ENCODE data around the gene AJAP1.

The AJAP1 gene

DNA sequence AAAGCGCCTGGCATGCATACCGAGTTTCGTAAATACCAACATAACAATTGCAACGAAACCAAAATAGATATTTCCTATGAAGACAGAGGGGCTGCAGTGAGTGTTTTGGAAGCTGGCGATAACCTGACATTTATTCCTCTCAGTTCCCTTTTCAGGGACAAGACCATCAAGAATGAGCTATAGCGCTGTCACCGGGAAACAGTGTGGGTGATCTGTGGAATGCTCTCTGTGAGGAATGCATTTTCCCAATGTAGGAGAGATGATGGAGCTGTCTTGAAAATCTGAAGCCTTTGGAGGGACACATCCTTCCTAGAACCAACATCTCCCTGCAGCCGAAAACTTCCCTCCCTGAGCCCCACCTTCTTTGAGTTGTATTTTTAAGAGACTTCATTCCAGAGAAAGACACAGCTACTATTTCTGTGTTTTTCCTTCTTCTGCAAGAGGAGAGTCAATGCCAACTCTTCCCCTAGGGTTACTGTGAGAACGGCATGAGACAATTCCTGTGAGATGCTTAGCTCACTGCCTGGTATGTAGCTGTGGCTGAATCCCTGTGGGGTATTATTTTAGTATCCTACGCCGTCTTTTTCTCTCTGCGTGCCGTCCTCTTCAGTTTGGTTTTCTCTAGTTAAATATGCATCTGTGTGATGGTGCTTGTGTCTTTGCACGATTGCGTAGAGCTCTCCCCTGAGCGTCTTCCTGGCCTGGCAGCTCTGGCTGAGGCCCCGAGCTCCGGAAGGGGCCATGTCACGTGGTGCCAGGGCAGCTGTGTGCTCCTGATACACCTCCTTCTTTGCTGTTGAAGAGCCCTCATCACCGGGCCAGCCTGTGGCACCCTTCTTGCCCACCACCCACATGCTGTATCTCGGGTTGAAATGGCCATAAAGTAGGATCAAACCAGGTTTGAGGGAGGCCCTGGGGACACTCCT is 45.2 kb downstream of the AJAP1 start:
- DNase-seq = peak in 12 of 58 donors; percentile 19 to 60 (median 30)

DNA sequence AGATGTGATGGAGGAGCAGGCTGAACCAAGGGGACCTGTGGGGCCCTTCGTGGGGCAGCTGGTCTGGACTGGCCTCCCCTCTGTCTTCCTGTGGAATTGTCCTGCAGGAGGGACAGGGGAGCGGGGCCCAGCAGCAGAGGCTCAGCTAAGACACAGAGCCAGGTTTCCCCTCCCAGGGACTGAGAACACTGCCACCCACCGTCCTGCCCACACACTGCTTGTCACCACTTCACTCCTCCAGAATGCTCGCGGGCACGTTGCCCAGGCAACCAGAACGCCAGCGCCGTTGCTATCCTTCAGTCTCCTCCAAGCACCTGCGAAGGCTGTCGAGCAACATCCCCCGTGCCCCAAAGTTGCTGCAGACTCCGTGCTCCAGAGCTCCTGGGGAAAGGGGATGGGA is 46.4 kb downstream of the AJAP1 start:
- peak in 57 of 58 donors; percentile 28 to 91 (median 74) for DNase-seq

DNA sequence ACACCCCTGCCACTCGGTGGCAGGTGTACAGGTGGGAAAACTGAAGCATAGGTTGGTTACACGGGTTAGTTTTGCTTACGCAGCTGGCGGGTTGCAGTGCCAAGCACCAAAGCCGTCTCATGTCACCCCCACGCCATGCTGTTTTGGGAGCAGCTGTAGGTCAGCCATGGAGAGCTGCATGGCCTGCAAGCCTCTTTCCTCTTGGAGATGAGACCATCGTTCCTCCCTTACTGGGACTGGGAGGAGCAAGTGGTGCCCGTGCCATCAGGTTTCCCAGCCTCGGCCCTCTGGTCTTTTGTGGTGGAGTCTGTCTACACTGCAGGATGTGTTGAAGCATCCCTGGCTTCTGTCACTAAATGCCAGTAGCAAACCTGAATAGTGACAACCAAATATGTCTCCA is 46.9 kb downstream of the AJAP1 start:
- no peak for DNase-seq

DNA sequence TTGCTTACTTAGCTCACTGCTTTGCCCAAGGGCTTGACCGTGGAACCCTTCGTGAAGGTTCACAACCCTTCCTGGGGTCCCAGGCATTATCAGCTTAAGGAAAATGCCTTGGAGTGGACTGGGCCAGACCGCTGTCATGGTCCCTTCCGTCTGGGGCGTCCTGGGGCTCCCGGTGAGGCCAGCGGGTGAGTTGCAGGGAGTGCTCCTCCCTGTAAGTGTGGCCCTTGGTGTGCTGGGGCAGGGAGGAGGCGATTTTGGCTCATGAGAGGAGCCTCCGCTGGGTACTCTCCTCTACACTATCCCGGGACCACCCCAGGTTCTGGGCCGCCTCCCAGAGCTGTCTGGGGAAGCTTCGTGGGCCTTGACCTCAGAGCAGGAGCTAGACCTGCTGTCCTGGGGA is 48.1 kb downstream of the AJAP1 start:
- no peak for DNase-seq

DNA sequence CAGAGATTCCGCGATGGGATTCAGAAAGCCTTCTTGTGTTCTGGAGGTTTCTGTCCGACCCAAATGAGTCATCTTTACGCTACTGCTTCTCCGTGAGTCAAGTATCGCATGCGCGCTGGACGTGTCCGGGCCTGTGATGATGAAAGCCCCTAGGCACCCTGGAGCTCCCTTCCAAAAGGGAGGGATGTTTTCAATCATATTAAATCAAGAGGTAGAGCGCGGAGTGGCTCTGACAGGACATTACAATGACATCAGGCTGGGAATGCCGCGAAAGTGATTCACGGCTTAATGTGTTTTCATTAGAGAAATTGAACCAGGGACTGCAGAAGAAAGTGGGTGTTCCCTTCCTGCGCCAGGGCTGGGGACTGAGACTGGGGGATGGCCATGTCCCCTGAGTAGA is 48.5 kb downstream of the AJAP1 start:
- DNase-seq = peak in 2 of 58 donors; percentile 20 to 23

DNA sequence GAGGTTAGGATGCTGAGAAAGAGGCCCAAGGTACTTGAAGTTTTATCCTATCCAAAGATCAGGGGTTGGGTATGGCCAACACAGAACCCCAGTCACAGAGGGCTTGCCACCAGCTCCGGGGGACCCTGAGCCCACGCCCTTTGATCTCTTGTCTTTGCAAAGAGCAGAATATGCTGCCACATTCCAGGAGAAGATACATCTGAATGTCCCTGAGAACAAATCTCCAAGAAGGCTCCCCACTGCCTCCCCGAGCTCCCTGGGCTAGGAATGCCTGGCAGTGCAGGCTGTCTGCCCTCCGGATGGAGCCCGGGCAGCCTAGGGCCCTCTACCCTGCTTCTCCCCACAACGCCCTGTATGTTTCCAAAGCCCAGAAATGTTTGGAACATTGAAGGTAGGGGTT is 49.2 kb downstream of the AJAP1 start:
- DNase-seq = no peak

DNA sequence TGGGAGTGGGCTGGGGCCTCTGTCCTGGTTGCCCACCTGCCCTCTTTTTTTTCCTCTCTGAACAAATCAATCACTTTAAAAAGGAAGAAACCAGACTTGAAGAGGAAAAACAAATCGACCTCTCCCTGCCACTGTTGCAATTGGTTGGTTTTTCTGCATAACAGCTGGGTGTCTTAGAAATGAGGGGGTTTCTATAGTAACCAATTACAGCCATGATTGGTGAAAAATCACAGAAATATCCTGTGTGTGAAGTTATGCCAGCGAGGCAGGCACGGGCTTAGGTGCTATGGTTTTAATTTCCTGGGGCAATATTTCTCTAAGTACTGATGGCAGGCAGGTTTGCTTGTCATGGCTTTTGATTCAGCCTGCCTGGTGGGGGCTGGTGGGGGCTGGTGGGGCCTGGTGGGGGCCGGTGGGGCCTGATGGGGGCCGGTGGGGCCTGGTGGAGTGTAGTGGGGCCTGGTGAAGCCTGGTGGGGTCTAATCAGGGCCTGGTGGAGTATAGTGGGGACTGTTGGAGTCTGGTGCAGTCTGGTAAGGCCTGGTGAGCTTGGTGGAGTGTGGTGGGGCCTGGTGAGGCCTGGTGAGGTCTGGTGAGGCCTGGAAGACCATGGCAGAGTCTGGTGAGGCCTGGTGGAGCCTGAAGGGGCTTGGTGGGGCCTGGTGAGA is 54.6 kb downstream of the AJAP1 start:
- DNase-seq = peak in 1 of 58 donors; percentile 20

DNA sequence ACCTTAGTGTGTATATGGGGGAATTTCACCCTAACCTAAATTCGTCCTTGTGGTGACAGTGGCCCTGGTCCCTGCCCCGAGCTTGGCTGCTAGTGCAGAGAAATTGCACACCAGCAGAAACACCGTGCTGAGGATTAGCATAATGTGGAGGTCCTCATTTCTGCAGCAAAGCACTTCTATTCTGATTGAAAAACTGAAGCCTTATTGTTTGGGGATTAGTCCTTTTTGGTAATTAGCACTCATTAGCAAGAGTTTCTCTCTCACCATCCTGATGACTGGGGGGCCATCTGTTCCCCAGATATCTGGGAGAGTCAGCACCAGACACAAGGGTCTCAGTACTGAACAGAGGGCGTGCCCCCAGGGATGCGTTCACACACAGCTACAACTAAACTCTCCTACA is 55.2 kb downstream of the AJAP1 start:
- no peak for DNase-seq

DNA sequence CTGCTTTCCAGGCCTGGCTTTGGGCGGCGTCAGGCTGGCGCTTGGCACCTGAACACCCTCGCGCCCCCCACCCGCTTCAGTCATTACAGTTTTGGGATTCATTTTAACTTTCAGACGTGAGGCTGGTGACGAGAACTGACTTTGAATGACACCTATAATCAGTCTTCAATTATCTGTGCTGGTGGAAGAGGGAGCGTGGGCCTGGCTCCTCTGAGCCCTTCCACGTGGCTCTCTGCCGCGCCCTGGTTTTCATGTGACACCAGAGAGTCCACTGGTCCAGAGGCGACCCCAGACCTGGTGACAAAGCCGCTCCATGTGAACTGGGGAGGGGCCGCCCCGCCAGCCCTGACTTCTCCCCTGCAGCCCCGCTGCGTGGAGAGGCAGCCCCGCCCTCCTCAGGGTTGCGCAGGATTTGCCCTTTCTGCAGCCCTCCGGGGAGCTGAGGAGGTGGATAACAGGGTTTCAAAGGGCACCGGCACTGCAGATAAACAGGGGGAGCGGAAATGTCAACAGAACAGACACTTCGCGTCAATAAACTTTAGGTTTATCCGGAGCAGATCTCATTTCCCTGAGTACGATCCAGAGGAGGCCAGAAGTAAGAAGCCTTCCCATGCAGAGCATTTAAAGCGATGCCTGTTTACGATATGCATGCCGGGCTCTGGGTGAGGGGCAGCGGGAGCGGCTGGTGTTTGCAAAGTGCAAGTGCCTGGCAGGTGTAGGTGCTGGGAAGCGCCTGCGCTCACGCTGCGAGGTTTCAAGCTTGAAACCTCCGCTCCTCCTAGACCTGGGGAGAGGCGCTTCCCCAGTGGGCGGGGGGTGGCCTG is 56.4 kb downstream of the AJAP1 start:
- peak in 1 of 58 donors; percentile 32 for DNase-seq

DNA sequence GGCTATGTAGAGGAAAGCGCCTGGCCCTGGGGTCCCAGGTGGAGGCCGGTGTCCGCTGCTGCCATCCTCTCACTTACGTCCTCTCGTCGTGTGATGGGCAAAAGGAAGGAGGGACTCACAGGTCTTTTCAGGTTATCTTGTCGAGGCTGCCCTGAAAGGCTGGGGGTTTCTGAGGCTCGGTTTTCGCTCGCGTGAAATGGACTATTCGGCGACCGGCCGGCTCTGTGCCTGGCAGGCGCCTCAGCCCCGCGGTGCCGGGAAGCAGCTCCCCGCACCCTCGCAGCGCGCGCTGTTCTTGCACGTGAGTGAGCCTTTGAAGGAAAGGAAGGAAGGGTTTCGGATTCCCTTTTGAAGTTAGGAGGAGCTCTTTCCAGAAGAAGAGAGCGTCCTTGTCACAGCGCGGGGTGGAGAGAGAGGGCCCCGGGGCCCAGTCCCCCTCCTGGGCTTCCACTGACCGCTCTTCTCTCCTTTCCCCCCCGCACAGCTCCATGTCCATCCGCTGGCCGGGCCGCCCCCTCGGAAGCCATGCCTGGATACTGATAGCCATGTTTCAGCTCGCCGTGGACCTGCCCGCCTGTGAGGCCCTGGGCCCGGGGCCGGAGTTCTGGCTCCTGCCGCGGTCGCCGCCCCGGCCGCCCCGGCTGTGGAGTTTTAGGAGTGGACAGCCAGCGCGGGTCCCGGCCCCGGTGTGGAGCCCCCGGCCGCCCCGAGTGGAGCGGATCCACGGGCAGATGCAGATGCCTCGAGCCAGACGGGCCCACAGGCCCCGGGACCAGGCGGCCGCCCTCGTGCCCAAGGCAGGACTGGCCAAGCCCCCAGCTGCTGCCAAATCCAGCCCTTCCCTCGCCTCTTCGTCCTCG is 57.2 kb downstream of the AJAP1 start:
- DNase-seq = peak in 3 of 58 donors; percentile 13 to 31 (median 28)

DNA sequence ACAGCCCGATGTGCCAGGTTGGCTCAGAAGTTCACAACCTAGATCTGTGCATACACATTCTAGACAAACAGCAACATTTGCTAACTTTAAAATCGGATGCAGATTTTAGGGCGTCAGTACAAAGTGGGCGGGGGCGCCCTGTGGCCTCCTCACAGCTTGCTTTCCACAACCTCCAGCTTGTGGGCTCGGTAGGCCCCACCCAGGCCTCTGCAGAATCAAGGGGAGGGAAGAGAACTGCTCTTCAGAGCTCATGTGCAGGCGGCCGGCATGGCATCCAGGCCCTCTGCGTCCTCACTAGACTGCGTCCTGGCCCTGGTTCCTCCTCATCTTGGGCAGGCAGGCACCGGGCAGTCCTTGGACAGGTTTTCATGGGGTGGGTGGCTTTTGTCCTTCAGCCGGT is 59.3 kb downstream of the AJAP1 start:
- peak in 6 of 58 donors; percentile 8 to 39 (median 29) for DNase-seq

DNA sequence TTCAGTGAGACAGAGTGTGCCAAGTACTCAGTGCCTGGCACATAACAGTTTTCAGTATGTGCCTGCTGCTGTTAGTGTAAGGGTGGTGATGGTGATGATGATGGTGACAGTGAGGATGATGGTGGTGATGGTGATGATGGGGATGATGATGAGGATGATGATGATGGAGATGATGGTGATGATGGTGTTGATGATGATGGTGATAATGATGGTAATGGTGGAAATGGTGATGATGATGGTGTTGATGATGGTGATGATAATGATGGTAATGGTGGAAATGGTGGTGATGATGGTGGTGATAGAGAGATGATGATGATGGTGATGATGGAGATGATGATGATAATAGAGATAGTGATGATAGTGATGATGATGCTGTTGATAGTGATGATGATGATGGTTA is 62.0 kb downstream of the AJAP1 start:
- no peak for DNase-seq

DNA sequence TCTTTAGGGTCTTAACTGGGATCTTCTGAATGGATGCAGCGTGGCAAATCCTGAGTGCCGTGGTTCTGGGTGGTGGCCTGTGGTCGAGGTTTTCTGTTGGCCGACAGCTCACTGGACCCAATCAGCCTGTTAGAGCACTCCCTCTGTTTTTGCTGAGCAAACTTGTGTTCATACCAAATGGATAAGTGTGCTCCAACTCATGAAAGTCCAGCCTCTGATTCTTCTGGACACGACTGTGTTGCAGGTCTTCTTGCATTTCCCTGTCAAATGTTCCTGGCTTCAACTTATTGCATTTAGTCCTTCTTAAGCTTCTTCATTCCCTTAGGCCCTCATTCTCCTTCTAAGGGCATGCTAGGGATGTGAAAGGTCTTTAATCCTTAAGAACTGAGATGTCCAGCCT is 63.7 kb downstream of the AJAP1 start:
- no peak for DNase-seq

DNA sequence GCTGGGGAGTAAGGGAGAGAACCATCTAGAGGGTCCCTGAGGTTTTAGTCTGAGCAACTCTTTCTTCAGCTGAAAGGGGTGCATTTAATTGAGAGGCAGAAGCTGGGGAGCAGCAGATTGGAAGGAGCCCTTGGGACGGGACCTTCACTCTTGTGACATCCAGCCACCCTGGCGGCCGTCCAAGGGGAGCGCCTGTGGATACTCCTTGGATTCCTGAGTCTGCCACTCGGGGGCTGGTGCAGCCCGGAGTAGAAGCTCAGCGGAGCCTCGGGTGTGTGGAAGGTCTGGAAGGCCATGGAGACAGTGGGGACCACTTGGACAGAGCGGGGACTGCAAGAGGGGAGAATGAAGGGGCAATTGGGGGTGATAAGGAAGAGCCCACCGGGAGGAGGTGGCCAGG is 68.7 kb downstream of the AJAP1 start:
- peak in 1 of 58 donors; percentile 27 for DNase-seq

DNA sequence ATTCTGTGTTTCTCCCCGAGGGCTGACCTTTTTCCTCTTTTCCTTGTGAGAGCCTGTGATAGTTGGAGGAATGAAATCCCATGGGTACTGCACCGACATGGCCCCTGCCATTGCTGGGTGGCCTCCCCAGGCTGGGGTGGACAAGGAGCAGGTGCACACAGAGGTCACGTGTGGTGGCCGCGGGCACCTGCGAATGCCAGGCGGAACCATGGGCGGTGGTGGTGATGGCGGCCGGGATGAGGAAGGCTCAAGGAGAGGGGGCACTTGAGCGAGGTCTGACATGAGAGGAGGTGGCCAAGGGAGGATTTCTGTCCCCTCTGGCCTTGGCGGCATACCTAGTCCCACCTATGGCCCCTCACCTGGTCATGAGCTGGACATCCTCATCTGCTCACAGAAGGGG is 69.6 kb downstream of the AJAP1 start:
- no peak for DNase-seq

DNA sequence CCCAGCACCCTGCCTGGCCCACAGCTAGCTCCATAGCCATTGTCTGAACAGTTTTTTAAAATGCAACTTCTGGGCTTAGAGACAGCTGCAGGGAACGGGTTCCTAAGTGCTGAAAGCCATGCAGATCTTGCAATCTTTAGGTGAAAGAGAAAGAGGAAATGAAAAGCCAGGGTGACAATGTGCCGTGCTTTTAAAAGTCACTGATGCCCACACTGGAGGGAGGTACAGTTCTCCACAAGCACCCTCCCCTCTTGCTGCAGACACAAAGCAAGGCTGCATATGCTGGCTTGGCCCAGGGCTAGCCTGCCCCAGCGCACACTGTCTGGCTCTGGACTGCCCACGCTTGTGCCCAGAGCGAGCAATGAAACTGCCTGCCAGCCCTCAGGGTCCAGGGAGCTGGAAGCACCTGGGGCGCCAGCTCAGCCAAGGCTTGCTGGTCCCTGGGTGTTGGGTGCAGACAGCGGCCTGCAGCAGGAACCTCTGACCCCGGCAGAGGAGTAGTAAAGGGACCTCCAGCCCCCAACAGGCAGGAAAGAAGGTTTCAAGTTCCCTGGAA is 70.4 kb downstream of the AJAP1 start:
- DNase-seq = peak in 1 of 58 donors; percentile 5

DNA sequence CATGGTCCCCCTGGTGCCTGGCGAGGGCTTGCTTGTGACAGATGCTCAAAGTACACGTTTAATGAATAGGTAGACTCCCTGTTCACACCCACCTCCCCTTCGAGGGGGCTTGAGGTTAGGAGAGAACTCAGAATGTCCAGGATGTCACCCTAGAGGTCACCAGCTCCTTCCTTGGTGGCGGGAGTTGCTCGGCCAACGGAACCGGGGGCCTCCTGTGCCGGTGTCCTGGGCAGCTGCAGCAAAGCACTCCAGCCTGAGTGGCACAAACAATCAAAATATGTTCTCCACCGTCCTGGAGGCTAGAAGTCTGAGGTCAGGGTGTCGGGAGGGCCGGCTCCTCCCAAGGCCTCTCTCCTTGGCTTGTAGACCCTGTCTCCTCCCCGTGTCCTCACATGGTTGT is 71.0 kb downstream of the AJAP1 start:
- no peak for DNase-seq

DNA sequence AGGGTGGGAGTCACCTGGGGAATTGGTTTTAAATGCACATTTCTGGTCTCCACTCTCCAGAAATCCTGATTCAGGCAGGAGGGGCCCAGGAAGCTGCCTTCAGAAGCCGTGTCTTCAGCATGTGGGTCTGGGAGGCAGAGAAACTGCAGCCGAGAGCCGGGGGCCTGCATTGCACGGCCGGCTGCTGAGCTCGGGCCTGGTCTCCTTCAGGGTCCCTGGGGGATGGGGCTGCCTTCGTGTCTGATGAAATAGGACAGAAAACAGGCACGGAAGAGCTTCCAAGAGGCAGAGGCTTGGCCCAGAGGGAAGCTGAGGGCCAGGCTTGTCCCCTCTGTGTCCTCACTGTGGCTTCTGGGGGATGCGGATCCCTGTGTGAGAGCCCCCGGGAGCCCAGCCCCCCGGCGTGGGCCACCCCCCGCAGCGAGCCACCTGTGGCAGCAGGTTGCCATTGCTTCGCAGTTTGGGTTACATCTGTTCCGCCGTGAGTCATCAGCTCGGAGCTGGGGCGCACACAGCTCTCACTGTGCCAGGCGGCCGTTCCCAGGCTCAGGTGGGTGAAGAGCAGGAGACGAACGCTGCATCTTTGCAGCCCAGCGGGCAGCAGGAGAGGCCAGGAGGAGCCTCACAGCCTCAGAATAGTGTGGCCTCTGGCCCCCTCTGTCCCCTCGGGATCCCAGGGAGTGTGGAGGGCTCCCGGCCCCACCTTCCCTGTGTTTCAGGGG is 72.4 kb downstream of the AJAP1 start:
- peak in 20 of 58 donors; percentile 6 to 57 (median 32) for DNase-seq

DNA sequence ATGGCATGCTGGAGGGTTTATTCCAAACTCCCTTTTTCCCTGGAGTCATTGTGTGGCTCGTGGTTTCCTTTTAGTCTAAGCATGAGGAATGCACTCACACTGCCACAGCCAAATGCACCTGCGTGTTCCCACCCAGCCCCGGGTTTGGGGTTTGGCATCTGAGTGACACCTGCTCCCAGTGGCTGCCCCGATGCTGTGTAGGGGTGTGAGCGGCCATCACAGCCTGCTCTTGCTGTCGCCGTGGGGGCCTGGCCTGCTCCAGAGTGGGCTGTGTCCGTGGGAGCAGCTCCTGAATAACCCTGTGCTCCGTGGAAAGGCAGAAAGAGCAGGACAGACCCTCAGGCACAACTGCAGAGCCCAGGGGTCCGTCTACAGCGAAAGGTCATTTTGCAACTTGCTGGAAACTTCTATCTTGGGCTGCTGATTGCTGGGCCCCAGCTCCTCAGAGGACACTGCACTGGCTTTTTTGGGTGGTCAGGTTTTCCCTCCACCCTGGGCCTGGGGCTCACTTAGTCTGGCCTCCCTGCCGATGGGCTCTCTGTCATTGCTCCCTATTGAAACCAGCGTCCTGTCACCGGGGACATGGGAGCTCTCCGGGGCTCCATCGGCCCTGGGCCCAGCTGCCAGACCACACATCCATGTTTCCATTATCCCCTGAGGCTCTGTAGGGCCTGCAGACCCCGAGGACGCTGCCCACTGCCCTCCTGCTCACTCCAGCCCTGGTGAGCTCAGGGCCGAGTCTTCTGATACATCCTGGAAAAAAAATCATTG is 74.1 kb downstream of the AJAP1 start:
- no peak for DNase-seq

Measured in anterior cingulate cortex (tissue), 58 donors.